ENCODE results near the gene IL5.
"Not testable (repeated sequence)": the region's sequence is repeated elsewhere in the genome, so short reads cannot be mapped to it uniquely, and the experiment has no call there.

The IL5 gene

GRCh38 chr5:132543472-132544201 is at the start of gene IL5:
IL5 (minus strand) TSS chr5:132543522; CDS start chr5:132543478, 44 bp downstream.
- WGBS (ENCODE audit: insufficient coverage, insufficient read length), result no CpG with 5 or more reads among the region's 7 CpGs
- H3K4me3 ChIP-seq (ENCODE audit: low read length), result no peak within 1 kb of the TSS

GRCh38 chr5:132592521-132592920 is 49.2 kb upstream of the IL5 start:
- H3K27me3 ChIP-seq (ENCODE audit: control insufficient read depth, insufficient read depth, low read length), result no peaks in the 10 kb centered on the region
- H3K4me1 ChIP-seq (ENCODE audit: control insufficient read depth, insufficient read depth, low read length), result no peaks in the 10 kb centered on the region
- H3K9me3 ChIP-seq (ENCODE audit: control insufficient read depth, insufficient read depth, low read length), result no peaks in the 10 kb centered on the region
- H3K27ac ChIP-seq (ENCODE audit: low read length), result no peak overlapping the region
- no CpG with 5 or more reads among the region's 2 CpGs for WGBS (ENCODE audit: insufficient coverage, insufficient read length)
- H3K36me3 ChIP-seq (ENCODE audit: control insufficient read depth, insufficient read depth, low read length), result no peaks in the 10 kb centered on the region; the same call in 1 of the 2 replicates
- no peak for DNase-seq (ENCODE audit: low read depth, low spot score)
- no peak overlapping the region for H3K4me3 ChIP-seq (ENCODE audit: low read length)

More at GRCh38 chr5:132543472-132544201, at the start of gene IL5:
- Histone ChIP-seq H3K36me3 (ENCODE audit: control insufficient read depth, insufficient read depth, low read length) (no peaks in the 10 kb centered on the region), H3K4me1 (ENCODE audit: control insufficient read depth, insufficient read depth, low read length) (no peaks in the 10 kb centered on the region), H3K9me3 (ENCODE audit: control insufficient read depth, insufficient read depth, low read length) (no peaks in the 10 kb centered on the region), H3K27me3 (ENCODE audit: control insufficient read depth, insufficient read depth, low read length) (no peaks in the 10 kb centered on the region), H3K27ac (ENCODE audit: low read length) (no peak within 1 kb of the TSS)
- DNase-seq (ENCODE audit: low read depth, low spot score), result no peak

GRCh38 chr5:132591145-132591544 is 47.8 kb upstream of the IL5 start:
- Histone ChIP-seq H3K27me3 (ENCODE audit: control insufficient read depth, insufficient read depth, low read length) (no peaks in the 10 kb centered on the region), H3K27ac (ENCODE audit: low read length) (no peak overlapping the region), H3K4me3 (ENCODE audit: low read length) (no peak overlapping the region), H3K4me1 (ENCODE audit: control insufficient read depth, insufficient read depth, low read length) (no peaks in the 10 kb centered on the region), H3K36me3 (ENCODE audit: control insufficient read depth, insufficient read depth, low read length) (no peaks in the 10 kb centered on the region; the same call in 1 of the 2 replicates), H3K9me3 (ENCODE audit: control insufficient read depth, insufficient read depth, low read length) (no peaks in the 10 kb centered on the region)
- no CpG with 5 or more reads among the region's 3 CpGs for WGBS (ENCODE audit: insufficient coverage, insufficient read length)
- DNase-seq (ENCODE audit: low read depth, low spot score), result no peak

GRCh38 chr5:132589467-132589866 is 46.1 kb upstream of the IL5 start:
- Histone ChIP-seq H3K27ac (ENCODE audit: low read length) (no peak overlapping the region), H3K4me3 (ENCODE audit: low read length) (no peak overlapping the region), H3K9me3 (ENCODE audit: control insufficient read depth, insufficient read depth, low read length) (no peaks in the 10 kb centered on the region), H3K27me3 (ENCODE audit: control insufficient read depth, insufficient read depth, low read length) (no peaks in the 10 kb centered on the region), H3K4me1 (ENCODE audit: control insufficient read depth, insufficient read depth, low read length) (no peaks in the 10 kb centered on the region), H3K36me3 (ENCODE audit: control insufficient read depth, insufficient read depth, low read length) (no peaks in the 10 kb centered on the region)
- WGBS (ENCODE audit: insufficient coverage, insufficient read length), result no CpG with 5 or more reads among the region's 1 CpG
- DNase-seq (ENCODE audit: low read depth, low spot score), result no peak

- Histone ChIP-seq H3K27ac (ENCODE audit: low read length) (no peak overlapping the region), H3K27me3 (ENCODE audit: control insufficient read depth, insufficient read depth, low read length) (no peaks in the 10 kb centered on the region), H3K9me3 (ENCODE audit: control insufficient read depth, insufficient read depth, low read length) (no peaks in the 10 kb centered on the region), H3K4me3 (ENCODE audit: low read length) (no peak overlapping the region), H3K36me3 (ENCODE audit: control insufficient read depth, insufficient read depth, low read length) (no peaks in the 10 kb centered on the region), H3K4me1 (ENCODE audit: control insufficient read depth, insufficient read depth, low read length) (no peaks in the 10 kb centered on the region)
- no peak for DNase-seq (ENCODE audit: low read depth, low spot score)
These were observed 42.7 kb upstream of the IL5 start for GRCh38 chr5:132586063-132586462.

GRCh38 chr5:132584560-132584959 is 41.2 kb upstream of the IL5 start:
- H3K27me3 ChIP-seq (ENCODE audit: control insufficient read depth, insufficient read depth, low read length); H3K36me3 ChIP-seq (ENCODE audit: control insufficient read depth, insufficient read depth, low read length); DNase-seq (ENCODE audit: low read depth, low spot score); H3K27ac ChIP-seq (ENCODE audit: low read length); H3K9me3 ChIP-seq (ENCODE audit: control insufficient read depth, insufficient read depth, low read length); H3K4me3 ChIP-seq (ENCODE audit: low read length); H3K4me1 ChIP-seq (ENCODE audit: control insufficient read depth, insufficient read depth, low read length): not testable (repeated sequence)
- WGBS (ENCODE audit: insufficient coverage, insufficient read length), result no CpG with 5 or more reads among the region's 2 CpGs

- no peaks in the 10 kb centered on the region for H3K9me3 ChIP-seq (ENCODE audit: control insufficient read depth, insufficient read depth, low read length)
- WGBS (ENCODE audit: insufficient coverage, insufficient read length), result no CpG with 5 or more reads among the region's 1 CpG
- H3K36me3 ChIP-seq (ENCODE audit: control insufficient read depth, insufficient read depth, low read length), result peaks cover 3% of the 10 kb centered on the region; the same call in 1 of the 2 replicates
- H3K4me1 ChIP-seq (ENCODE audit: control insufficient read depth, insufficient read depth, low read length), result no peaks in the 10 kb centered on the region
- DNase-seq (ENCODE audit: low read depth, low spot score), result no peak
- H3K4me3 ChIP-seq (ENCODE audit: low read length), result no peak overlapping the region
- H3K27me3 ChIP-seq (ENCODE audit: control insufficient read depth, insufficient read depth, low read length), result no peaks in the 10 kb centered on the region
- H3K27ac ChIP-seq (ENCODE audit: low read length), result no peak overlapping the region
These were observed 32.8 kb upstream of the IL5 start for GRCh38 chr5:132576123-132576522.

GRCh38 chr5:132566657-132567056 is 23.3 kb upstream of the IL5 start:
- Histone ChIP-seq H3K4me3 (ENCODE audit: low read length) (no peak overlapping the region), H3K27me3 (ENCODE audit: control insufficient read depth, insufficient read depth, low read length) (no peaks in the 10 kb centered on the region), H3K27ac (ENCODE audit: low read length) (no peak overlapping the region), H3K36me3 (ENCODE audit: control insufficient read depth, insufficient read depth, low read length) (no peaks in the 10 kb centered on the region; the same call in 1 of the 2 replicates), H3K4me1 (ENCODE audit: control insufficient read depth, insufficient read depth, low read length) (no peaks in the 10 kb centered on the region), H3K9me3 (ENCODE audit: control insufficient read depth, insufficient read depth, low read length) (no peaks in the 10 kb centered on the region)
- DNase-seq (ENCODE audit: low read depth, low spot score), result no peak
- WGBS (ENCODE audit: insufficient coverage, insufficient read length), result no CpG with 5 or more reads among the region's 1 CpG

- H3K4me3 ChIP-seq (ENCODE audit: low read length); DNase-seq (ENCODE audit: low read depth, low spot score); H3K9me3 ChIP-seq (ENCODE audit: control insufficient read depth, insufficient read depth, low read length); H3K27ac ChIP-seq (ENCODE audit: low read length); H3K4me1 ChIP-seq (ENCODE audit: control insufficient read depth, insufficient read depth, low read length); H3K36me3 ChIP-seq (ENCODE audit: control insufficient read depth, insufficient read depth, low read length); H3K27me3 ChIP-seq (ENCODE audit: control insufficient read depth, insufficient read depth, low read length): not testable (repeated sequence)
- no CpG with 5 or more reads among the region's 2 CpGs for WGBS (ENCODE audit: insufficient coverage, insufficient read length)
These were observed 21.2 kb upstream of the IL5 start for GRCh38 chr5:132564555-132564954.

- Histone ChIP-seq H3K36me3 (ENCODE audit: control insufficient read depth, insufficient read depth, low read length) (0 out of 2 replicates have a peak, but pooled peaks cover 2% of the 10 kb centered on the region), H3K4me1 (ENCODE audit: control insufficient read depth, insufficient read depth, low read length) (no peaks in the 10 kb centered on the region), H3K27me3 (ENCODE audit: control insufficient read depth, insufficient read depth, low read length) (no peaks in the 10 kb centered on the region), H3K4me3 (ENCODE audit: low read length) (no peak overlapping the region), H3K9me3 (ENCODE audit: control insufficient read depth, insufficient read depth, low read length) (no peaks in the 10 kb centered on the region), H3K27ac (ENCODE audit: low read length) (no peak overlapping the region)
- no peak for DNase-seq (ENCODE audit: low read depth, low spot score)
- WGBS (ENCODE audit: insufficient coverage, insufficient read length), result no CpG with 5 or more reads among the region's 3 CpGs
These were observed 18.3 kb upstream of the IL5 start for GRCh38 chr5:132561601-132562000.
